ENCODE data around the gene CD109. TPM values are rescaled to one million over a fixed set of nuclear protein-coding genes. Genes with fewer than 3 reads are reported as not detected.
"Not testable (repeated sequence)": the region's sequence is repeated elsewhere in the genome, so short reads cannot be mapped to it uniquely, and the experiment has no call there.

The CD109 gene
- total RNA-seq, 3 donors from 2014 or later = 10.2 to 16.8 (median 13.3) TPM

DNA sequence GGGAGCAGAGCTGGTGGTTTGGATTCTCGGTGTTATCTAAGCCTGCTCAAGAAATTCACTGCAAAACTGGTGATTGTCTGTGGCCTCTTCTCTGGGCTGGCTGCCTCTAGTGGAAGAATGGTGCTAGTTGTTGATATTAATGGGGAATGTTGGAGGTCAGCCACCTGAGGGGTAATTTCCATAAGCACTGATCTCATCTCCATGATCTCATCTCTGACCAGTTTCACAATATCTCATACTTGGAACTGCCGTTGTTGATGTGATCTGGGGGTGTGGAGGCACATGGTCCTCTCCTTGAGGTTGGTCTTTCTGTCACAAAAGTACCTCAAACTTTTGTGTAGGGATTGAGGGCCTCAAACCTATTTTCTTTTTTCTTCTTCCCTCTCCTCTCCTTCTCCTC lies 102.6 kb downstream of the CD109 start:
- no peaks in the 10 kb centered on the region for H3K27me3 ChIP-seq
- H3K27ac ChIP-seq = peak overlapping the region in 1 of 2 donors; percentile 72
- no peaks in the 10 kb centered on the region for H3K36me3 ChIP-seq
- H3K4me1 ChIP-seq = no peaks in the 10 kb centered on the region
- no peak overlapping the region for H3K4me3 ChIP-seq
- TF ChIP-seq POLR2A (IDR thresholded peaks at IDR 0.05) = no peak
- H3K9me3 ChIP-seq = no peaks in the 10 kb centered on the region
- peak in 1 of 2 donors; percentile 21 for DNase-seq (ENCODE audit: low spot score in 2 of 2)
- intact Hi-C loops (cut with DNase I; ENCODE audit: low total_unique reads) = no loop called here

DNA sequence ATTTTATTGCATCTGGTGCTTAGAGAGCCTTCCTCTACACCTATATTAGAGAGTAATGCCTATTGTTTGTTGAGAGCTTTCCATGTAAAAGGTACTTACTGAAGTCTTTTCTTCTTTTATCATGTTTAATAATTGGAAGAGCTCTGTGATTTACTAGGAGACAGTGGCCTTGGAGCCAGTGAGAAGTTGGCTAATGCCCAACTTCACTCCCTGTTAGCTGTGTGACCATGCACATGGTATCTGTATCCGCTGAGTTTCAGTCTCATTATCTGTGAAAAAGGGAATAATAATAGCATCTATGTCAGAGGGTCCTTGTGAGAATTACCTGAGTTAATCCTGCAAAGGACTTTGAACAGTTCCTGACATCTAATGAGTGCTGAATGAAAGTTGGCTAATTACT lies 105.0 kb downstream of the CD109 start:
- no peak overlapping the region for H3K4me3 ChIP-seq
- no peak overlapping the region for H3K27ac ChIP-seq
- no peaks in the 10 kb centered on the region for H3K27me3 ChIP-seq
- H3K9me3 ChIP-seq = no peaks in the 10 kb centered on the region
- no peaks in the 10 kb centered on the region for H3K36me3 ChIP-seq
- H3K4me1 ChIP-seq = no peaks in the 10 kb centered on the region
- TF ChIP-seq POLR2A (IDR thresholded peaks at IDR 0.05) (no peak), POLR2AphosphoS5 (IDR thresholded peaks at IDR 0.05) (no peak)
- TF ChIP-seq, protein P1, sequence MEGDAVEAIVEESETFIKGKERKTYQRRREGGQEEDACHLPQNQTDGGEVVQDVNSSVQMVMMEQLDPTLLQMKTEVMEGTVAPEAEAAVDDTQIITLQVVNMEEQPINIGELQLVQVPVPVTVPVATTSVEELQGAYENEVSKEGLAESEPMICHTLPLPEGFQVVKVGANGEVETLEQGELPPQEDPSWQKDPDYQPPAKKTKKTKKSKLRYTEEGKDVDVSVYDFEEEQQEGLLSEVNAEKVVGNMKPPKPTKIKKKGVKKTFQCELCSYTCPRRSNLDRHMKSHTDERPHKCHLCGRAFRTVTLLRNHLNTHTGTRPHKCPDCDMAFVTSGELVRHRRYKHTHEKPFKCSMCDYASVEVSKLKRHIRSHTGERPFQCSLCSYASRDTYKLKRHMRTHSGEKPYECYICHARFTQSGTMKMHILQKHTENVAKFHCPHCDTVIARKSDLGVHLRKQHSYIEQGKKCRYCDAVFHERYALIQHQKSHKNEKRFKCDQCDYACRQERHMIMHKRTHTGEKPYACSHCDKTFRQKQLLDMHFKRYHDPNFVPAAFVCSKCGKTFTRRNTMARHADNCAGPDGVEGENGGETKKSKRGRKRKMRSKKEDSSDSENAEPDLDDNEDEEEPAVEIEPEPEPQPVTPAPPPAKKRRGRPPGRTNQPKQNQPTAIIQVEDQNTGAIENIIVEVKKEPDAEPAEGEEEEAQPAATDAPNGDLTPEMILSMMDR (IDR thresholded peaks at IDR 0.05) = no peak
- intact Hi-C loops (cut with DNase I; ENCODE audit: low total_unique reads) = no loop called here
- DNase-seq (ENCODE audit: low spot score in 2 of 2) = no peak

DNA sequence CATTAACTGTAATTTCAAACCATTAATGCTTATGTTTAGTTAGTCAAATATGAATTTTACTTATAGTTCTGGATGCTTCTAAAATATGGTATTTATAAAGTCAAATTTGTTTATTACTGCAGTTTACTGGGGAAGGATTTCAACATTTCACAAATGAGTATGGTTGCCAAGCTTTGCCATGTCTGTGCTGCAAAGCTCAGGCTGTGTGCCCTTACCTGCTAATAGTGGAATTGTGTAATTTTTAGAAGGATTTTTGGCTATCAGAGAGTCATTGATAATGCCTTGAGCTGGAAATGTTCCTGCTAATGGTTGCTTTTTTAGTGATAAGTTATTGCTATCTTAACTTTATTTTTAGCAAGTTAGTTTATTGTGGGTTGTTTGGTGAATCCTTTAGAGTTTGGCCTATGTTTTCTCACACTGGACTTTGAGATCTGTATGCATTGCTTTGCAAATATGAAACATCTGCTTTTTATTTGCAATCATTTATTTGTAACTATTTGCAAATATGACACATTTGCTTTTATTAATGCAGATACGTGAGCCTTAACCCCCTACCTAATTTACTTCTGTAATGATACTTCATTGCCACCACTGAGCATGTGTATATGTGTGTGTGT lies 105.8 kb downstream of the CD109 start:
- DNase-seq (ENCODE audit: low spot score in 2 of 2) = no peak
- TF ChIP-seq POLR2A (IDR thresholded peaks at IDR 0.05) (no peak), POLR2AphosphoS5 (IDR thresholded peaks at IDR 0.05) (no peak)
- TF ChIP-seq, protein P1 (IDR thresholded peaks at IDR 0.05) = no peak
- intact Hi-C loops (cut with DNase I; ENCODE audit: low total_unique reads) = no loop called here
- no peaks in the 10 kb centered on the region for H3K9me3 ChIP-seq
- H3K27ac ChIP-seq = no peak overlapping the region
- no peaks in the 10 kb centered on the region for H3K4me1 ChIP-seq
- no peaks in the 10 kb centered on the region for H3K36me3 ChIP-seq
- no peak overlapping the region for H3K4me3 ChIP-seq
- H3K27me3 ChIP-seq = no peaks in the 10 kb centered on the region

DNA sequence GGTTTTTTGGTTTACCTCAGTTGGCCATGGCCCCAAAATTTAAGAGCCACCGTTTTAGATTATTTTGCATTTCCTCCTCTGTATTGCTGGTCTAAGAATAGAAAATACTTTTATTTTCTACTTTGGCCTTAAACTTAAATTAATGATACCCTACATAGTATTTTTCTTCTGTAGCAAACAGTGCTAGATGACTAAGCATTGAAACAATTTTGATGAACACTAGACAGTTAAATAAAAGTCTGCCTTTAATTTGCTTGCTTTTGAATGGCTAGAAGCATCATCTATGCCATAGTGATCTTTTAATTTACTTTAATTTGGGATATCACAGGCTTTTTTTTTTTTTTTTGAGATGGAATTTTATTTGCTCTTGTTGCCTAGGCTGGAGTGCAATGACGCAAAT lies 106.4 kb downstream of the CD109 start:
- Histone ChIP-seq H3K4me1 (no peaks in the 10 kb centered on the region), H3K27me3 (no peaks in the 10 kb centered on the region), H3K4me3 (no peak overlapping the region), H3K9me3 (no peaks in the 10 kb centered on the region), H3K27ac (no peak overlapping the region), H3K36me3 (no peaks in the 10 kb centered on the region)
- TF ChIP-seq, protein P1 (IDR thresholded peaks at IDR 0.05) = no peak
- TF ChIP-seq POLR2A (IDR thresholded peaks at IDR 0.05) (no peak), POLR2AphosphoS5 (IDR thresholded peaks at IDR 0.05) (no peak)
- no peak for DNase-seq (ENCODE audit: low spot score in 2 of 2)
- intact Hi-C loops (cut with DNase I; ENCODE audit: low total_unique reads) = no loop called here

DNA sequence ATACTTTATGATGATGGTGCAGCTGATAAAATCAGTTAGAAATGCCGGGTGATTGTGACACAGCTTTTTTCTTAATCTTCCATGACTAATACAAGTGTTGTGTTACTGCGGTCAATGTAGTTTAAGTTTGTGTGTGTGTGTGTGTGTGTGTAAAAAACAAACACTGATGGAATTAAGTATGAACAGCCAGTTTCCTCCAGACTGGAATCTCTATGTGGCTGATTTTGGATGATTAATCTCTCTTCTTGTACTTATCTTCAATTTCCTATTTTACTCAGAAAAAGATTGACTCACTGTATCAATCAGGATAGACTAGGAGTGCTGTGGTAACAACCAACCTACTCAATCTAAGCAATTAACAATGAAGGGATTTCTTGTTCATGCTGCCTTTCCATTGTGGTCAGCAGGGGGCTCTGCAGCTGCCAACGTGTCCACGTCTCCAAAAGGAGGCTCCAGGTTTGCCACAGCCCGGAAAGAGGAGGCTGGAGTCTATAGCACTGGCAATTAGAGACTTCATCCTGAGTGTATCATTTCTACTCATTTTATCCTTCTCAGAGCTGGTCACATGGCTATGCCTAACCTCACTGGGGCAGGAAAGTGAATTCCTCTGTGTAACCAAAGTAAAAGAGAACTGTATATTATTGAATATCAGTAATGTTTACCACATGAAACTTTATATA lies 107.7 kb downstream of the CD109 start:
- Histone ChIP-seq H3K4me3 (no peak overlapping the region), H3K4me1 (no peaks in the 10 kb centered on the region), H3K27me3 (no peaks in the 10 kb centered on the region), H3K36me3 (no peaks in the 10 kb centered on the region), H3K9me3 (no peaks in the 10 kb centered on the region), H3K27ac (no peak overlapping the region)
- no peak for DNase-seq (ENCODE audit: low spot score in 2 of 2)
- TF ChIP-seq POLR2AphosphoS5 (IDR thresholded peaks at IDR 0.05) (no peak), POLR2A (IDR thresholded peaks at IDR 0.05) (no peak)
- TF ChIP-seq, protein P1 (IDR thresholded peaks at IDR 0.05) = no peak
- intact Hi-C loops (cut with DNase I; ENCODE audit: low total_unique reads) = no loop called here

DNA sequence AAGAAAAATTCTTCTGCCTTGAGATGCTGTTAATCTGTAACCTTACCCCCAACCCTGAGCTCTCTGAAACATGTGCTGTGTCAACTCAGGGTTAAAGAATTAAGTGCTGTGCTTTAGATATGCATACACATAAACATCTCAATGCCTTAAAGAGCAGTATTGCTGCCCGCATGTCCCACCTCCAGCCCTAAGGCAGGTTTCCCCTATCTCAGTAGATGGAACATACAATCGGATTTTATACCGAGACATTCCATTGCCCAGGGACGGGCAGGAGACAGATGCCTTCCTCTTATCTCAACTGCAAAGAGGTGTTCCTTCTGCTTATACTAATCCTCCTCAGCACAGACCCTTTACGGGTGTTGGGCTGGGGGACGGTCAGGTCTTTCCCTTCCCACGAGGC lies 109.2 kb downstream of the CD109 start:
- H3K36me3 ChIP-seq; H3K4me3 ChIP-seq; H3K27me3 ChIP-seq; DNase-seq (ENCODE audit: low spot score in 2 of 2); H3K4me1 ChIP-seq; H3K27ac ChIP-seq; intact Hi-C loops (cut with DNase I; ENCODE audit: low total_unique reads); H3K9me3 ChIP-seq: not testable (repeated sequence)

DNA sequence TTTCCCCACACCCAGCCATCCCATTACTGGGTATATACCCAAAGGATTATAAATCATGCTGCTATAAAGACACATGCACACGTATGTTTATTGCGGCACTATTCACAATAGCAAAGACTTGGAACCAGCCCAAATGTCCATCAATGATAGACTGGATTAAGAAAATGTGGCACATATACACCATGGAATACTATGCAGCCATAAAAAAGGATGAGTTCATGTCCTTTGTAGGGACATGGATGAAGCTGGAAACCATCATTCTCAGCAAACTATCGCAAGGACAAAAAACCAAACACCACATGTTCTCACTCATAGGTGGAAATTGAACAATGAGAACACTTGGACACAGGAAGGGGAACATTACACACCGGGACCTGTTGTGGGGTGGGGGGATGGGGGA lies 110.0 kb downstream of the CD109 start:
- H3K27ac ChIP-seq; H3K9me3 ChIP-seq; H3K4me1 ChIP-seq; H3K4me3 ChIP-seq; DNase-seq (ENCODE audit: low spot score in 2 of 2); H3K27me3 ChIP-seq; intact Hi-C loops (cut with DNase I; ENCODE audit: low total_unique reads); H3K36me3 ChIP-seq: not testable (repeated sequence)
